ENCODE results near the gene STRN. TPM values are rescaled to one million over a fixed set of nuclear protein-coding genes. Genes with fewer than 3 reads are reported as not detected.
A peak's percentile ranks its signal among the peaks of the same experiment; 100 is the strongest.
"Not testable (repeated sequence)": the region's sequence is repeated elsewhere in the genome, so short reads cannot be mapped to it uniquely, and the experiment has no call there.

STRN gene
- total and polyA plus RNA-seq, 9 of the 15 experiments (the other 6 are each of a cell fraction or from before 2014, with no cell fraction given) = 1.3 to 31.2 (median 20.0) TPM

DNA sequence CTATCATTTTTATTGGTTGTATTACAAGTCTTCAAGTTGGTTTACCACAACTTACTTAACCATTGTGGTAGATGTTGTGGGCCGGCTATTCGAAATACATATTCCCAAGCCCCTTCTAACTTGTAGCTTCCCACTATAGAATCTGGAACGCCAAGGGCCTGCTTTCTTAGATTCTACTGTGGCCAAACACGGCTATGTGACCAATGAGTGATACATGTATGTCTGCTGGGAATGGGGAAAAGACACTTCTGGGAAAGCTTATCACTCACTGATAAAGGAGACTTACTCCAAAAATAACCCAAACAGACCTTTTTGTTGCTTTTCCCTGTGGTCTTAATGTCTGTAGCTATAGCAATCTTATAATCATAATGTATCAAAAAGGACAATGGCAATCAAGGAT is 24.5 kb downstream of the STRN start:
- POLR2A ChIA-PET = interaction anchor here (1.4 kb wide), 1 partner anchor 12 kb away, joined by 3 read pairs; no protein-coding TSS in a partner anchor
- no peak overlapping the region for H2AFZ ChIP-seq (ENCODE audit: low read depth, low read length)
- no peaks in the 10 kb centered on the region for H3K27me3 ChIP-seq (ENCODE audit: control insufficient read depth in 2 of 2, insufficient read depth in 2 of 2, low read length in 2 of 2)
- H3K4me1 ChIP-seq (replicated peaks in 1 of 2; ENCODE audit: control insufficient read depth in 2 of 2, insufficient read depth in 2 of 2, low read length in 2 of 2) = peaks cover 0 to 10% of the 10 kb centered on the region in 2 experiments; a peak in 3 of 5 replicates
- no peaks in the 10 kb centered on the region for H3K36me3 ChIP-seq (ENCODE audit: control insufficient read depth, insufficient read depth, low read length)
- H3K4me3 ChIP-seq = no peak overlapping the region
- no peak for TF ChIP-seq ZNF77 (CRISPR knock-in tag; IDR thresholded peaks at IDR 0.05)
- TF ChIP-seq, protein P1, sequence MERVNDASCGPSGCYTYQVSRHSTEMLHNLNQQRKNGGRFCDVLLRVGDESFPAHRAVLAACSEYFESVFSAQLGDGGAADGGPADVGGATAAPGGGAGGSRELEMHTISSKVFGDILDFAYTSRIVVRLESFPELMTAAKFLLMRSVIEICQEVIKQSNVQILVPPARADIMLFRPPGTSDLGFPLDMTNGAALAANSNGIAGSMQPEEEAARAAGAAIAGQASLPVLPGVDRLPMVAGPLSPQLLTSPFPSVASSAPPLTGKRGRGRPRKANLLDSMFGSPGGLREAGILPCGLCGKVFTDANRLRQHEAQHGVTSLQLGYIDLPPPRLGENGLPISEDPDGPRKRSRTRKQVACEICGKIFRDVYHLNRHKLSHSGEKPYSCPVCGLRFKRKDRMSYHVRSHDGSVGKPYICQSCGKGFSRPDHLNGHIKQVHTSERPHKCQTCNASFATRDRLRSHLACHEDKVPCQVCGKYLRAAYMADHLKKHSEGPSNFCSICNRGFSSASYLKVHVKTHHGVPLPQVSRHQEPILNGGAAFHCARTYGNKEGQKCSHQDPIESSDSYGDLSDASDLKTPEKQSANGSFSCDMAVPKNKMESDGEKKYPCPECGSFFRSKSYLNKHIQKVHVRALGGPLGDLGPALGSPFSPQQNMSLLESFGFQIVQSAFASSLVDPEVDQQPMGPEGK (CRISPR knock-in tag; IDR thresholded peaks at IDR 0.05; ENCODE audit: borderline replicate concordance) = no peak
- 0 out of 2 replicates have a peak, but pooled peaks have one; percentile 5 for TF ChIP-seq TCF3 (CRISPR knock-in tag; IDR thresholded peaks at IDR 0.05)
- peak overlapping the region; percentile 39 for H3K4me2 ChIP-seq (ENCODE audit: insufficient read depth, low read length)
- CTCF ChIA-PET (ENCODE audit: low intra/inter-chr PET ratio) = no interaction called here
- in situ Hi-C loops (cut with MboI) (no loop called here), intact Hi-C loops (cut with micrococcal nuclease) (no loop called here)
- H3K27ac ChIP-seq (ENCODE audit: extremely low read depth, low read depth, low read length) = peak overlapping the region; percentile 50; the same call in 1 of the 3 replicates
- BruUV-seq (replicated peaks) = no TSS peak
- peak; percentile 48 for FAIRE-seq
- no peaks in the 10 kb centered on the region for H3K9me3 ChIP-seq (replicated peaks; ENCODE audit: control insufficient read depth, insufficient read depth, low read depth, low read length)
- no peaks in the 10 kb centered on the region for H3K9me1 ChIP-seq (ENCODE audit: control insufficient read depth, insufficient read depth, low read length)
- peak overlapping the region in 1 of 2 experiments; percentile 8; a peak in 1 of 4 replicates for H3K9ac ChIP-seq (ENCODE audit: insufficient read depth in 1 of 2, low read depth in 2 of 2, low read length in 2 of 2)
- H4K20me1 ChIP-seq (replicated peaks; ENCODE audit: control insufficient read depth, insufficient read depth, low read length) = no peaks in the 10 kb centered on the region
- peak; percentile 59 for ATAC-seq
- 35% methylated on average over 4 of the region's 4 CpGs for WGBS (ENCODE audit: insufficient coverage, low coverage, missing lambda C conversion rate)
- peak in 1 of 4 experiments; percentile 36 for DNase-seq (ENCODE audit: extremely low read depth in 1 of 4, low spot score in 3 of 4)
- peaks cover 27% of the 10 kb centered on the region for H3K79me2 ChIP-seq (ENCODE audit: control insufficient read depth, insufficient read depth, low read length)

DNA sequence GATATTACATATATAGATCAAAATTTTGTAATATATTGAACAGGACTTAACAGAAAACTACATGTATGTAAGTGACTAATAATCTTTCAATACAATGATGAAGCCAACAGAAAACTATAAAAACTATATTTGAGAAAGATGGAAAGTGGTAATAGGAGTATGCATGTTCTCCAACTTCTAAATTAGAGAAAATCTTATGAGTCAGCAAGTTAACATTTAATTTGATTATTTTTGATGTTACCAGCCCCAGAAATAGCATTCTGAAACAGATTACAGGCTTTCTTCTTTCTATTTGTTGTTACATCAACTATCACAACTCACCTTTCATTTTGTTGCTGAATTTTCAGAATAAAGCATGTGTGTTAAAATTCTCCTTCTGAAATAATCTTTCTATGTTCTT is 29.8 kb downstream of the STRN start:
- H3K4me3 ChIP-seq; H3K27me3 ChIP-seq (ENCODE audit: control insufficient read depth in 2 of 2, insufficient read depth in 2 of 2, low read length in 2 of 2); H3K9me1 ChIP-seq (ENCODE audit: control insufficient read depth, insufficient read depth, low read length); FAIRE-seq; CTCF ChIA-PET (ENCODE audit: low intra/inter-chr PET ratio); DNase-seq (ENCODE audit: extremely low read depth in 1 of 4, low spot score in 3 of 4); BruUV-seq (replicated peaks); H3K4me2 ChIP-seq (ENCODE audit: insufficient read depth, low read length); in situ Hi-C loops (cut with MboI); intact Hi-C loops (cut with micrococcal nuclease); H3K36me3 ChIP-seq (ENCODE audit: control insufficient read depth, insufficient read depth, low read length); H4K20me1 ChIP-seq (replicated peaks; ENCODE audit: control insufficient read depth, insufficient read depth, low read length); H3K9me3 ChIP-seq (replicated peaks; ENCODE audit: control insufficient read depth, insufficient read depth, low read depth, low read length); H2AFZ ChIP-seq (ENCODE audit: low read depth, low read length); POLR2A ChIA-PET; ATAC-seq; H3K9ac ChIP-seq (ENCODE audit: insufficient read depth in 1 of 2, low read depth in 2 of 2, low read length in 2 of 2); H3K4me1 ChIP-seq (replicated peaks in 1 of 2; ENCODE audit: control insufficient read depth in 2 of 2, insufficient read depth in 2 of 2, low read length in 2 of 2): not testable (repeated sequence)
- Histone ChIP-seq H3K79me2 (ENCODE audit: control insufficient read depth, insufficient read depth, low read length) (peaks cover 18% of the 10 kb centered on the region; the same call in 1 of the 3 replicates), H3K27ac (ENCODE audit: extremely low read depth, low read depth, low read length) (peak overlapping the region; percentile 31; the same call in 1 of the 3 replicates)
- TF ChIP-seq C11orf30 (IDR thresholded peaks at IDR 0.05; ENCODE audit: low read depth) (peak; percentile 66), ZNF316 (IDR thresholded peaks at IDR 0.05) (peak; percentile 84), MAFG (tag; conservative IDR thresholded peaks at IDR 0.05) (0 out of 2 replicates have a peak, but pooled peaks have one; percentile 53), MAFK (IDR thresholded peaks at IDR 0.05; ENCODE audit: low read length) (peak; percentile 11; the same call in 1 of the 2 replicates), MAFF (IDR thresholded peaks at IDR 0.05; ENCODE audit: low read length) (0 out of 2 replicates have a peak, but pooled peaks have one; percentile 21)

All from K562 (cell line).